AG09319 (cell line): ENCODE results near the gene SLC7A4.

Source experiments
- DNase-seq: peaks from one replicate; pipeline ENCODE4 v3.0.0-alpha.2; 2010; ENCODE audit warnings: low read depth; ENCODE audit errors: extremely low read depth
- TF ChIP-seq, protein P1 (sequence below): IDR thresholded peaks from 2 replicates; pipeline ENCODE4 v1.5.1; 2011; ENCODE audit warnings: low read depth, mild to moderate bottlenecking, inconsistent platforms, low read length, moderate library complexity

SLC7A4 gene

GRCh38 chr22:21032037-21032867 is at the start of gene SLC7A4:
Gene SLC7A4, minus strand, starts transcription at chr22:21032561. Its CDS starts 749 bp downstream, at chr22:21031812.
- DNase-seq, result no peak
- TF ChIP-seq, protein P1, sequence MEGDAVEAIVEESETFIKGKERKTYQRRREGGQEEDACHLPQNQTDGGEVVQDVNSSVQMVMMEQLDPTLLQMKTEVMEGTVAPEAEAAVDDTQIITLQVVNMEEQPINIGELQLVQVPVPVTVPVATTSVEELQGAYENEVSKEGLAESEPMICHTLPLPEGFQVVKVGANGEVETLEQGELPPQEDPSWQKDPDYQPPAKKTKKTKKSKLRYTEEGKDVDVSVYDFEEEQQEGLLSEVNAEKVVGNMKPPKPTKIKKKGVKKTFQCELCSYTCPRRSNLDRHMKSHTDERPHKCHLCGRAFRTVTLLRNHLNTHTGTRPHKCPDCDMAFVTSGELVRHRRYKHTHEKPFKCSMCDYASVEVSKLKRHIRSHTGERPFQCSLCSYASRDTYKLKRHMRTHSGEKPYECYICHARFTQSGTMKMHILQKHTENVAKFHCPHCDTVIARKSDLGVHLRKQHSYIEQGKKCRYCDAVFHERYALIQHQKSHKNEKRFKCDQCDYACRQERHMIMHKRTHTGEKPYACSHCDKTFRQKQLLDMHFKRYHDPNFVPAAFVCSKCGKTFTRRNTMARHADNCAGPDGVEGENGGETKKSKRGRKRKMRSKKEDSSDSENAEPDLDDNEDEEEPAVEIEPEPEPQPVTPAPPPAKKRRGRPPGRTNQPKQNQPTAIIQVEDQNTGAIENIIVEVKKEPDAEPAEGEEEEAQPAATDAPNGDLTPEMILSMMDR, result no peak

- TF ChIP-seq, protein P1, result no peak
- DNase-seq, result no peak
Observed at GRCh38 chr22:21080435-21081137, 48.2 kb upstream of the SLC7A4 start.

- TF ChIP-seq, protein P1, result no peak
Observed at GRCh38 chr22:21079493-21079892, 47.1 kb upstream of the SLC7A4 start.

GRCh38 chr22:21078916-21079315 is 46.6 kb upstream of the SLC7A4 start:
- TF ChIP-seq, protein P1, result no peak
- no peak for DNase-seq

More at GRCh38 chr22:21079493-21079892, 47.1 kb upstream of the SLC7A4 start:
- no peak for DNase-seq

DNA sequence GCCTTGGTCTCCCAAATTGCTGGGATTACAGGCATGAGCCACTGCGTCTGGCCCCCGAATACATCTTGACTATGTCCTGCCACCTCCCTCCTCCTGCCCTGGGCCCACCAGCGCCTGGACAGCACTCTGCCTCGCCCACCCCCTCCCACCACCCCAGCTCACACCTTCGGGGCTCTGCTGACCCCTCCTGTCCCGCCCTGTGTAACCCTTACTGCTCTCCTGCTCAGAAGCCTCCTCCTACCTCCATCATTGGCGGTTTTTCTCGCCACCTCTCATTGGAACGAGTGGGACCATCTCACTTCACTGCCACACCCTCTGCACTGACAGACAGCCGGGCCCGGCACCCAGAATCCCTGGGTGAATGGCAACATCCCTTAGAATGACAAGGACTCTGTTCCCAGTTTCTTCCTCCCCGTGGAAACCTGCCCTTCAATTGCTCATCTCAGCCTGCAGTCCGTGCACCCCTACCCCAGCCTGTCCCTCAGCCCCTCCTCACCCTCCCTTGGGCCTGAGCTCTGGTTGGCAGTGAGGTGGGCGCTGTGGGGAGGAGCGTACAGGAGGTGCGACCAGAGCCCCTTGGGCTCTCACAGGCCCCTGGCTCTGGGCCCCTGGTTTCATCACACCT is 45.6 kb upstream of the SLC7A4 start:
- DNase-seq, result no peak
- TF ChIP-seq, protein P1, result no peak

- TF ChIP-seq, protein P1, result no peak
- no peak for DNase-seq
Observed at GRCh38 chr22:21076912-21077625, 44.7 kb upstream of the SLC7A4 start.
